ENCODE results near the gene CFAP74.

DNA sequence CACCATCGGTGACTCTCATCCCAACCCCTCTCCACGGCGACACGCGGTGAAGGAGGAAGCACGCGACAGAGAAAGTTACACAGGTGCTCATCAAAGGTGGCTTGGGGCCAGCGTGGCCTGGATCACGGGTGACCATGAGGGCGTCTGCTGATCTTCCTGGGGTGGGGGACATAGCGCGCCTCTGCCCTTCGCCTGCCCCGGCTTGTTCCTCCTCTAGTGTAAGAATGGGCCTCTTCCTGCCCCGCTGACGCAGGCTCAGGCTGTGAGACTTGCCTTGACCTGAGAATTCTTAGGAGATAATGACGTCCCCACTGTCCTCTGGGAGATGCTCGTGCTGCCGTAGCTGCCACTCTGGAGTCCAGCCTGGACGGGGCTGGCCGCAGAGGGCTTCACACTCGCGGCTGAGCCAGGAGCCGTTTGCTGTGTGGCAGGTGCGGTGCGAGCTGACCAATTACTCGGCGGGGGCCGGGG is 45.5 kb downstream of the CFAP74 start:
- TF ChIP-seq, protein P1, sequence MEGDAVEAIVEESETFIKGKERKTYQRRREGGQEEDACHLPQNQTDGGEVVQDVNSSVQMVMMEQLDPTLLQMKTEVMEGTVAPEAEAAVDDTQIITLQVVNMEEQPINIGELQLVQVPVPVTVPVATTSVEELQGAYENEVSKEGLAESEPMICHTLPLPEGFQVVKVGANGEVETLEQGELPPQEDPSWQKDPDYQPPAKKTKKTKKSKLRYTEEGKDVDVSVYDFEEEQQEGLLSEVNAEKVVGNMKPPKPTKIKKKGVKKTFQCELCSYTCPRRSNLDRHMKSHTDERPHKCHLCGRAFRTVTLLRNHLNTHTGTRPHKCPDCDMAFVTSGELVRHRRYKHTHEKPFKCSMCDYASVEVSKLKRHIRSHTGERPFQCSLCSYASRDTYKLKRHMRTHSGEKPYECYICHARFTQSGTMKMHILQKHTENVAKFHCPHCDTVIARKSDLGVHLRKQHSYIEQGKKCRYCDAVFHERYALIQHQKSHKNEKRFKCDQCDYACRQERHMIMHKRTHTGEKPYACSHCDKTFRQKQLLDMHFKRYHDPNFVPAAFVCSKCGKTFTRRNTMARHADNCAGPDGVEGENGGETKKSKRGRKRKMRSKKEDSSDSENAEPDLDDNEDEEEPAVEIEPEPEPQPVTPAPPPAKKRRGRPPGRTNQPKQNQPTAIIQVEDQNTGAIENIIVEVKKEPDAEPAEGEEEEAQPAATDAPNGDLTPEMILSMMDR (IDR thresholded peaks at IDR 0.05; ENCODE audit: borderline replicate concordance, extremely low read depth, low read length, poor library complexity, severe bottlenecking): no peak
- TF ChIP-seq EZH2 (IDR thresholded peaks at IDR 0.05; ENCODE audit: borderline replicate concordance, low read depth, low read length, severe bottlenecking): no peak

Measured in DND-41 (cell line).